H1 (cell line): ENCODE results near the gene PRR23E.

ENCODE experiments used
- CTCF ChIP-seq, 3 experiments: IDR thresholded peaks; 1 replicate in 2 of 3; 2 replicates in 1 of 3; pipeline versions ENCODE4 v1.5.1 to v1.6.1; 2011; ENCODE audit warnings: low read length in 3 of 3, mild to moderate bottlenecking in 3 of 3, inconsistent platforms in 2 of 3, low read depth in 1 of 3, moderate library complexity in 1 of 3; ENCODE audit not compliant: insufficient read depth in 1 of 3; ENCODE audit errors: control extremely low read depth in 1 of 3
- FOSL1 ChIP-seq: IDR thresholded peaks from 2 replicates; pipeline ENCODE4 v1.6.1; 2011; ENCODE audit warnings: mild to moderate bottlenecking, low read depth, low read length, moderate library complexity; ENCODE audit not compliant: insufficient read depth
- MAX ChIP-seq: IDR thresholded peaks from 2 replicates; pipeline ENCODE4 v1.6.1; 2012; ENCODE audit warnings: inconsistent platforms
- POLR2A ChIP-seq, 2 experiments: IDR thresholded peaks; 1 replicate in 1 of 2; 2 replicates in 1 of 2; pipeline ENCODE4 v1.6.1; 2011; ENCODE audit warnings: low read depth in 2 of 2, low read length in 2 of 2, mild to moderate bottlenecking in 2 of 2; ENCODE audit errors: control extremely low read depth in 1 of 2
- POLR2AphosphoS5 ChIP-seq: IDR thresholded peaks from 2 replicates; pipeline ENCODE4 v1.6.1; 2011; ENCODE audit warnings: low read depth, low read length
- SRF ChIP-seq: IDR thresholded peaks from 2 replicates; pipeline ENCODE4 v1.6.1; 2011; ENCODE audit warnings: mild to moderate bottlenecking, low read depth, low read length, moderate library complexity
- TEAD4 ChIP-seq: IDR thresholded peaks from 2 replicates; pipeline ENCODE4 v1.6.1; 2012; ENCODE audit warnings: low read depth, low read length, inconsistent platforms, mixed read lengths
- YY1 ChIP-seq: IDR thresholded peaks from 2 replicates; pipeline ENCODE4 v1.6.1; 2011; ENCODE audit warnings: low read depth, mild to moderate bottlenecking, low read length

DNA sequence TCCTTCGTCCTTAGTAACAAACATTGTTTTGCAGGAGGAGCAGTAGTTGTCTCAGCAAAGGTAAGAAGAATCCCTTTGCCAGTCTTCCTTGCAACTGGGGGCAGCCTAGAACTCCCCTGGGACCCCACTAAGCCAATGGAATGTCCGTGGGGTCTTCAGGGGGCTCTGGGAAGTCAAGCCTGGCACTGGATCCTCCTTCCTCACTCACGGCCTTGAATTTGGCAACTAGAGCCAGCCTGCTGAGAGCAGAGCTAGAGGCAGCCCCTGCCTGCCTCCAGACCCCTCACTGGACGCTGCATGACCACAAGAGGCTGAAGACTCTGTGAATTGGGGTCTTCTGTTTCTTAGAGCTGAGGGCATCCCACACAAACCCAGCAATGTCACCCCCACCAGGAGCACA, 18.6 kb upstream of the PRR23E start:
- TF ChIP-seq CTCF (IDR thresholded peaks at IDR 0.05; ENCODE audit: control extremely low read depth in 1 of 3, insufficient read depth in 1 of 3, low read depth in 1 of 3, low read length in 3 of 3) (no peak), POLR2AphosphoS5 (no peak), YY1 (no peak), POLR2A (IDR thresholded peaks at IDR 0.05; ENCODE audit: control extremely low read depth in 1 of 2, low read depth in 2 of 2, low read length in 2 of 2) (no peak), MAX (no peak), TEAD4 (no peak), SRF (no peak), FOSL1 (no peak)
